HFF-Myc (cell line): ENCODE measurements around the gene C5orf15.
A peak's percentile ranks its signal among the peaks of the same experiment; 100 is the strongest.

Source experiments
- DNase-seq: peaks from one replicate; pipeline ENCODE4 v3.0.0-alpha.2; 2011; ENCODE audit warnings: low read depth; ENCODE audit errors: extremely low read depth
- H3K4me3 ChIP-seq: replicated peaks from 2 replicates; pipeline ENCODE4 v1.5.1; 2011; ENCODE audit warnings: low read depth, mild to moderate bottlenecking, control low read depth, low read length
- CTCF ChIP-seq: IDR thresholded peaks from 2 replicates; pipeline ENCODE4 v1.5.1; 2012; ENCODE audit warnings: mild to moderate bottlenecking, low read depth, low read length, control low read depth; ENCODE audit errors: missing control alignments

C5orf15 gene

GRCh38 chr5:134003817-134004625, 35.6 kb upstream of the C5orf15 start:
- DNase-seq, result no peak
- peak overlapping the region; percentile 56 for H3K4me3 ChIP-seq
- TF ChIP-seq CTCF, result no peak

- no peak for DNase-seq
- no peak for TF ChIP-seq CTCF
Measured at GRCh38 chr5:134003064-134003816, 34.8 kb upstream of the C5orf15 start.

GRCh38 chr5:134001938-134002731, 33.7 kb upstream of the C5orf15 start:
- no peak for DNase-seq
- peak overlapping the region; percentile 56 for H3K4me3 ChIP-seq

More at GRCh38 chr5:134003064-134003816, 34.8 kb upstream of the C5orf15 start:
- peak overlapping the region; percentile 56 for H3K4me3 ChIP-seq

GRCh38 chr5:134000696-134001453, 32.5 kb upstream of the C5orf15 start:
- DNase-seq, result no peak
- no peak for TF ChIP-seq CTCF
- no peak overlapping the region for H3K4me3 ChIP-seq

More at GRCh38 chr5:134001938-134002731, 33.7 kb upstream of the C5orf15 start:
- no peak for TF ChIP-seq CTCF

- no peak overlapping the region for H3K4me3 ChIP-seq
- no peak for DNase-seq
- no peak for TF ChIP-seq CTCF
Measured at GRCh38 chr5:134000091-134000511, 31.7 kb upstream of the C5orf15 start.

GRCh38 chr5:133998807-133999206, 30.4 kb upstream of the C5orf15 start:
- no peak for TF ChIP-seq CTCF
- DNase-seq, result no peak
- no peak overlapping the region for H3K4me3 ChIP-seq
